Activated CD4-positive, CD25-positive, alpha-beta regulatory T cell treated with anti-CD3 and anti-CD28 coated beads, Interleukin-2, amount 50 U/mL, for 72 hours (primary cell): ENCODE measurements around the gene APOBEC3F.
"Not testable (repeated sequence)": the region's sequence is repeated elsewhere in the genome, so short reads cannot be mapped to it uniquely, and the experiment has no call there.

Experiments
- DNase-seq: peaks from one replicate; pipeline ENCODE4 v3.0.0; 2021

The APOBEC3F gene

DNA sequence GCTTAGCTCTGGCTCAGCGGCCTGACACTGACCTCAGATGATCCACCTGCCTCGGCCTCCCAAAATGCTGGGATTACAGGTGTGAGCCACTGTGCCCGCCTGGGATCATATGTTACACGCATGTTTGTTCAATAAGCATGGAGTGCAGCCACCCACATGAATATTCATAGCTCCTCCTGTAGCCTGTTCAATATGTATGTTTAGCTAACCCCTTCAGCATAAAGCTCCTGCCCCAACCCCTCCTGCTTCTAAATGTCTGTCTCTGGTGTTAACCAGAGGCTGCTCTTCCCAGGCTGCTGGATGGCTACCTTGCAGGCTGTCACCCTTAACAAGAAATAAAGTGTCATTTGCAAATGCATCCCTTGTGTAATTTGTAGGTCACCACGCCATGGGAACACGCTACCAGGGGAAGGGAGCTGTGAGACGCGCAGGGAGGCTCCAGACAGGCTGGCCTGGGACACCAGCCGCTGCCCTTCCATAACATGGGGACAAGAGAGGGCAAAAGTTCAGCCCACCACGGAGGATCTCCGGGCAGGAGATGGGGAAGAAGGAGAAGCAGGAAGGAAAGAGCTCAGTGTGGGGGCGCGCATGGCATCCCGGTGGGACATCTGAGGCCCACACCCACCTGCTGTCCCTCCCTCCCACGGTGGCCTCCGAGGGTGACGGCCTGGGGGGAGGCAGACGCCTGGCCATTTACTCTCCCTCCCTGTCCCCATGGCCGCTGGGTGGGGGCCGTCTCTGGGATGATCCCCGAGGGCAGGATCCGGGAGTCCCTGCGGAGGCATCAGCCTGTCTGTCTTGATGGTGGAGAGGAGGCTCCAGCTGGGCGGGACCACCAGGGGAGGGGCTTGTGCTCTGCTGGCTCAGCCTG is 35.7 kb downstream of the APOBEC3F start:
- not testable (repeated sequence) for DNase-seq

DNA sequence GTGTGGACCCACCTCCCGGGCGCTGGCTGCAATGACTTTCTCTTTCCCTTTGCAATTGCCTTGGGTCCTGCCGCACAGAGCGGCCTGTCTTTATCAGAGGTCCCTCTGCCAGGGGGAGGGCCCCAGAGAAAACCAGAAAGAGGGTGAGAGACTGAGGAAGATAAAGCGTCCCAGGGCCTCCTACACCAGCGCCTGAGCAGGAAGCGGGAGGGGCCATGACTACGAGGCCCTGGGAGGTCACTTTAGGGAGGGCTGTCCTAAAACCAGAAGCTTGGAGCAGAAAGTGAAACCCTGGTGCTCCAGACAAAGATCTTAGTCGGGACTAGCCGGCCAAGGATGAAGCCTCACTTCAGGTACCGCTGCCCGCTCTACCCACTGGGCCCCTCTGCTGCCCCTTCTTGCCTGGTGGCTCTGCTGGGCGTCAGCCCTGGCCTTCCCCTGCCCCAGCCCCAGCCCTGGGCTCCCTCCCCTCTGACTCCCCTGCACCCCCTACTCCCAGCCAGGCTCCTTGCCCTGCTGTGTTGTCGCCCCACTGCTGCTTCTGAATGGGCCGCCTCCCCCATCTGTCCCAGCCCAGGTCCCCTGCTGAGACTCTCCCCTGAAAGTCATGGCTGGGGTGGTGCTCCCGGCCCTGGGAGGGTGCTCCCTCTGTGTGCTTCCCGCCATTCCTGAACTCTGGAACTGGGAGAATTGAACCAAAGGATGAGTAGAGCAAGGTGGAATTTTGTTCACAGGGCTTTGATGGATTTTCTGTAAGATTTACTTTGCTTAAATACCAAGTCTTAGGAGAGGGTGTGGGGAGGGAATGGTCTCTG is 36.6 kb downstream of the APOBEC3F start, which contains the start of gene APOBEC3G:
Gene APOBEC3G, plus strand, starts transcription at position 250 of the 815 bp plus-strand sequence. Its CDS starts 87 bp downstream, at position 337.
- DNase-seq: peak; percentile 55

DNA sequence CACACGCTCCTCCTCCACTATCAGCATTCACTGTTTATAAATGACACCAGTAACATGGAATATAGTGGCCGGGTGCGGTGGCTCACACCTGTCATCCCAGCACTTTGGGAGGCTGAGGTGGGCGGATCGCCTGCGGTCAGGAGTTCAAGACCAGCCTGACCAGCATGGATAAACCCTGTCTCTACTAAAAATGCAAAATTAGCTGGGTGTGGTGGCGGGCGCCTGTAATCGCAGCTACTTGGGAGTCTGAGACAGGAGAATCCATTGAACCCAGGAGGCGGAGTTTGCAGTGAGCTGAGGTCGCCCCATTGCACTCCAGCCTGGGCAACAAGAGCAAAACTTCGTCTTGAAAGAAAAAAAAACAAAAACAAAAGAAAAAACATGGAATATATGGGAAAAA is 37.2 kb downstream of the APOBEC3F start:
- DNase-seq: not testable (repeated sequence)

DNA sequence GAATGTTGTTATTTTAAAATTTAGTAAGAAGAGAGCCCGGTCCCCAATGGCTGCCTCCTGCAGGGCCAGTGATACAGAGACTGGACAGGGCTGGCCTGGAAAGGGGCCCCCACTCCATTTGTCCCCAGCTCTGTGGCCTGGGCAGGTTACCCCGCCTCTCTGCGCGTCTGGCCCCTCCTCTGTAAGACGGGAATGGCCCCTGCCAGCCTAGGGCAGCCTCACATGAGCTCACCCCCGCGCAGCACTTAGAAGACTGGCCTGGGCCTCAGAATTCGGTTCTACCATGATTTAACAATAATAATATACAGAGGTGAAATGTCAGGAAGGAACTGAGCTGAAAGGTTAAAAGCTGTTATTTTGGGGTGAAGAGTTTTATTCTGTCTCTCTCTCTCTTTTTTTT is 37.7 kb downstream of the APOBEC3F start:
- no peak for DNase-seq

DNA sequence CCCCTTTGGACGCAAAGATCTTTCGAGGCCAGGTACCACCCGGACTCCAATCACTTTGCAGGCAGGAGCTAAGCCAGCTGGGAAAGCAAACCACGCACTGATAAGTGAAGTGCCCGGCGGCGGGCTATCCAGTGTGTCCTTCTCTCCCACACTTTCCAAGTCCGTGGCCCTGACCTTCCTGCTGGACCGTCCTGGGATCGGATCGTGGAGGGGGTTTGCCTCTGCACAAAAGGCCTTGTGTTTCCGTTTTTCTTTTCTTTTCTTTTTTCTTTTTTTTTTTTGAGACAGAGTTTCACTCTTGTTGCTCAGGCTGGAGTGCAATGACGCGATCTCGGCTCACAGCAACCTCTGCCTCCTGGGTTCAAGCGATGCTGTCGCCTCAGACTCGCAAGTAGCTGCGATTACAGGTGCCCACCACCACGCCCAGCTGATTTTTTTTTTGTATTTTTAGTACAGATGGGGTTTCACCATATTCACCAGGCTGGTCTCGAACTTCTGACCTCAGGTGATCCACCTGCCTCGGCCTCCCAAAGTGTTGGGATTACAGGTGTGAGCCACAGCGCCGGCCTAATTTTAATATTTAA is 38.5 kb downstream of the APOBEC3F start:
- not testable (repeated sequence) for DNase-seq

DNA sequence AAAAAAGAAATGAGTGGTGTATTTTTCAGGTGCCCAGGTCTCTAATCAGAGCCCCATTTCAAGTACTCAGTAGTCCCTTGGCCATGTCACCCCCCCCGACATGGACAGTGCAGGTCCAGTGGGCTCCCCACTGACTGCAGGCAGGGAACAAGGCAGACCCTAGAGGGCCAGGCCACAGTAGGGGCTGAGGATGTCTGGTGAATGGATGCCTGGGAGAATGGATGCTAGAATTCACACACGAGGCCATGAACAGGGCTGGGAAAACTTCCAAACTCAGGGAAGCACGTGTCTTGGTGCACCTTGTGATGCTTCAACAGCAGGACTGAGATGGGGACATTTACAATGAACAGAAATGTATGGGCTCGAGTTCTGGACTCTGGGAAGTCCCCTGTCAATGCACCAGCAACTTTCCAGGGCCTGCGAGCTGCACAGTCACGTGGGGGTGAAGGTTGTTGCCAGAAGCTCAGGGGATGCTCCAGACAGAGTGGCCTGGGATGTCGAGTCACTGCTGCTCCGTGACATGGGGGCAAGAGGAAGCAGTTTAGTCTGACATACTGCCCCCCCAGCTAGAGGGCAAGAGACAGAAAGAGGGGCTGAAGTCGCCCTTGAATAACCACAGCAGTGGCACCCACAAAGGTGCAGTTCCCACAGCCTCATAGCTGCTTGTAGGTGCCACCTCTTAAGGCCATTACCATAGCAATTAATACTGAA is 39.5 kb downstream of the APOBEC3F start:
- no peak for DNase-seq

DNA sequence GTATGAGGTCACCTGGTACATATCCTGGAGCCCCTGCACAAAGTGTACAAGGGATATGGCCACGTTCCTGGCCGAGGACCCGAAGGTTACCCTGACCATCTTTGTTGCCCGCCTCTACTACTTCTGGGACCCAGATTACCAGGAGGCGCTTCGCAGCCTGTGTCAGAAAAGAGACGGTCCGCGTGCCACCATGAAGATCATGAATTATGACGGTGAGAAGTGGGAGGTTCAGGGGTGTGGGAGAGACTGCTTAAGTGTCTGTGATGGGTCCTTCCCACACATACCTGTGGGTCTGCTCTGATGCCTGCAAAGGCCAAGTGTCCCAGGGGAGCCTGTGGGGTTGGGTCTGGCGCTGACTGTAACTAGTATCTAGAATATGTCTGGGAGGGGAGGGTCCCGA is 40.4 kb downstream of the APOBEC3F start:
- DNase-seq: no peak

DNA sequence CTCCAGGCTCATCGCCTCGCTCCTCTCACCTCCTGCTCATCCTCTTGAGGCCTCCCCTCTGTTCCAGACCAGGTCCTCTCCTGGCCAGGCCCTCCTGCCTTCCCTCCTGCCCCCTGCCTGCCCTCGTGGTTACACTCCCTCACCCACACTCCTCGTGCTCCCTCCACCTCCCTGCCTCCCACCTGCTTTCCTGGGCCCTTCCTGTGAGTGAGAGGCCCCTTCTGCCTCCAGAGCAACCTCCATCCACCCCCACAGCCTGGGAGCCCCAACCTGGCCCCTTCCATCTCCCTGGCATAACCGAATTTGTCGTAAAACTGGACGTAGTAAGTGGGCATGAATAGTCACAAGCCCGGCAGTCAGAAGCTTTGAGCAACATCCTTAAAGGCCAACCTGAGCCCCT is 40.9 kb downstream of the APOBEC3F start:
- no peak for DNase-seq

DNA sequence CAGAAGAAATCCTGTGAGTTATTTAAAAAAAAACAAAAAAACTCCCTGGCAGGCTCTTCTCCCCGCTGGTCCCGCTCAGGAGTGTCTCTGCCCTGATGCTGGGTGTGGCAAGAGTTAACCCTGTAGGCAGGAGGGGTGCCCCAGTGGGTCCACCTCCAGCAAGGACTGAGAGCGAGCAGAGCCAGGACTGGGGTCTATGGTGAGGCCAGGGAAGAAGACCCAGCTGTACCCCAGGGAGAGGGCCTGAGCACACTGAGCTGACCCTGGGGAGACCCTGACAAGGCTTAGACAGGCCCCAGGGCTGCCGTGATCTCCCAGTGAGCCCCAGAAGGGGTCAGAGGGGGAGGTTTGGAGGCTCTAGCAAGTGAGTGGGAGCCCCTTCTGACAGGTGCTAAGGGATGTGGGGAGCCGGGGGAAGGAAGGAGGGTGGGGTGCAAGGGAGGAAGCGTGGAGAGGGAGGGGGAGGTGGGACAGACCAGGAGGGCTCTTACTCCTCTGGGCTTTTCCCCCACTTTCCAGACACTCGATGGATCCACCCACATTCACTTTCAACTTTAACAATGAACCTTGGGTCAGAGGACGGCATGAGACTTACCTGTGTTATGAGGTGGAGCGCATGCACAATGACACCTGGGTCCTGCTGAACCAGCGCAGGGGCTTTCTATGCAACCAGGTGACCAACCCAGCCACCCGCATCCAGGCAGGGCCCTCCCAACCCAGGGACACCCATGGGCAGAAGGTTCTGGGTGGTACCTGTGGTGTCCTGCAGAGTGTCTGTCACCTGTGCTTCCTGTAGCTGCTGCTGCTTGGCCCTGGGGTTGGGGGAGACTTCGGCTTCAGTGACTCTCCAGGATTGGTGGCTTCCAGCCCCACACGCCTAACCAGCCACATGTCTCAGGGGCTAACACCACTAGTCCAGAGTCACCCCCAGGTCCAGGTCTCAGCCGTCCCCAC is 42.8 kb downstream of the APOBEC3F start:
- DNase-seq: no peak

DNA sequence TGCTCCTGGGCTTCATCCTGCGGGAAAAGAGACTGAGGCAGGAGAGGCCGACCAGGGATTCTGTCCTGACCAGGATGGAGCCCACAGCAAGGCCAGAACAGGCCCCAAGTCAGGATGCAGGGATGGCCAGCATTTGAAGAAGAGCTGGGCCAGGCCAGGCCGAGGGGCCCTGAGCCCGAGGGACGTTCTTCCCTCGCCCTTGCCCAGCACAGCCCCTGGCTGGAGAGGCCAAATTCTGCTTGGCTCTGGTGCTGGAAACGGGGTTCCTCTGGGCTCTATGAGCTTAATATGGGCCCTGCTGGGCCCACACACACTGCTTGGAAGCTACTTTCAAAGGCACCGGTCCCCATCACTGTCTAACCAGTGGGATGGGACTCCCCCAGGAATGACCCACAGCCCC is 44.0 kb downstream of the APOBEC3F start:
- DNase-seq: no peak

DNA sequence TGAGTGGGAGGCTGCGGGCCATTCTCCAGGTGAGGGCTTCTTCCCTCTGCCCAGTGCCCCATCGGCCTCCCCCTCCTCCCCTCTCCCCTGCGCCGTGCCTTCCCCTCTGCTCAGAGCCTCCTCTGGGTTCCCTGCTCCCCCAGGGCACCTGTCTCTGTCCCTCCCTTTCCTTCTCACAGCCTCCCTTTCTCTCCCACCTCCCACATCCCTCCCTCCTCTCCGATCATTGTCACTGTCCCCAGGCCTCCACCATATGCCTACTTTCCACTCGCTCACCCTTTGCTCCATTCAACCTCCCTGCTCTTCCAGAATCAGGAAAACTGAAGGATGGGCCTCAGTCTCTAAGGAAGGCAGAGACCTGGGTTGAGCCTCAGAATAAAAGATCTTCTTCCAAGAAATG is 46.4 kb downstream of the APOBEC3F start:
- DNase-seq: no peak

DNA sequence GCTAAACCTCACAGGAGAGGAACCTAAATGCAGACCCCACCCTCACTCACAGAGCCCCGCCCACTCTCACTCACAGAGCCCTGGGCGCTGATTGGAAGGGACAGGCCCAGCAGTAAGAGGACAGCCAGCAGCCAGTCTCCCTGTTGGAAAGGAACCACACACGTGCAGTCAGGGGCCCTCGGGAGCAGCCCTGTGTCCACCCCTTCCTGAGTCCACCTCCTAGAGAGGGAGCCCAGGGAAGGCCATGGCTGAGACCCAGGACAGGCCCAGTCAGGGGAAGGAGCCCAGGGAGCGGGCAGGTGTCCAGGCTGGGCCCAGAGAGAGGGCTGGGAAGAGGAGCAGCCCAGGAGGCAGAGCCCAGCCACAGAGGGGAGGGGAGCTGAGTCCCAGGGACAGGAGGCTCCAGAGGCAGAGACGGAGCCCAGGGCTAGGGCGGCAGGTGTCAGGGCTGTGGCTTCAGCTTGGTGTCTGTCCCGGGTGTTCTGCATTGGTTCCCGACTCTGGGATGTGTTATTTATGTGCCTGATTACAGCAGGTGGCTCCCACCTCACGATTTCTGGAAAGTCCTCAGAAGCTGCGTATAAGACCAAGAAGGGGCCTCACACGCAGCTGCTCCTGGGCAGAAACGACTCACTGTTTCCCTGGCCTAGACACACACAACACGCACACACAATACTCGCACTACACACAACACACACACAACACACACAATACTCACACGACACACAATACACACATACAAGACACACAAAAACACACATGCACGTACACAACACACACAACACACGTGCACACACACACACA is 47.4 kb downstream of the APOBEC3F start:
- DNase-seq: no peak

DNA sequence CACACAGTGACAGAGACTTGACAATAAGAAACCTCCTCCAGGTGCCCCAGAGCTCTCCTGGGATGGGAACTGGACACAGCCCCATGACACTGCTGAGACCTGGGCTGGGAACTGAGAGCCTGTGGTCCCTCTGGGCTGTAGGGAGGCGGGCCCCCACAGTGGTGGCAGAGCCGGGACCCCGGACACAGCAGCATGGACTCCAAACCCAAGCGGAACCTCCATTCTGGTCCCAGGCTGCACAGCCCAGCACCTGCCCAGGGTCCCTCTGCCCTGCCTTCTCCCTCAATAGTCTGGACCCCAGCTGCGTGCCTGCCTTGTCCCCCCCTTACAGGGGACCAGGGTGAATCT is 48.0 kb downstream of the APOBEC3F start:
- no peak for DNase-seq

DNA sequence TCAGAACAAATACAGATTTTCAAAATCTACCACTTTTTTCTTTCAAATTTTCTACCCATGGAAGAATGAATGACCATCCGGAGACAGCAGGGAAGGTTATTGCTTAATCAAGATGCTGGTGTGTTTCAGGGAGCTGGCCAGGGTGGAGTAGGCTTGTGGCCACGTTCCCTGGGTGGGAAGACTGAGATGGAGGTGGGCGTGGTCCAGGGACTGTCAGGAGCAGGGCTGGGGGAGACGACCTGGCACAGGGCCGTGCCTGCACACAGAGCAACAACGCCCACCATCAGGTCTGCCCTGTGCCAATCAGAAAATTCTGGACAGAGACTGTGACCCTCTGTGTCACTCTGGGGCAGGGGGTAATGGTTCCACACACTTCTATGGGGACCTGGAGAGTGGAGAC is 49.3 kb downstream of the APOBEC3F start:
- DNase-seq: no peak

DNA sequence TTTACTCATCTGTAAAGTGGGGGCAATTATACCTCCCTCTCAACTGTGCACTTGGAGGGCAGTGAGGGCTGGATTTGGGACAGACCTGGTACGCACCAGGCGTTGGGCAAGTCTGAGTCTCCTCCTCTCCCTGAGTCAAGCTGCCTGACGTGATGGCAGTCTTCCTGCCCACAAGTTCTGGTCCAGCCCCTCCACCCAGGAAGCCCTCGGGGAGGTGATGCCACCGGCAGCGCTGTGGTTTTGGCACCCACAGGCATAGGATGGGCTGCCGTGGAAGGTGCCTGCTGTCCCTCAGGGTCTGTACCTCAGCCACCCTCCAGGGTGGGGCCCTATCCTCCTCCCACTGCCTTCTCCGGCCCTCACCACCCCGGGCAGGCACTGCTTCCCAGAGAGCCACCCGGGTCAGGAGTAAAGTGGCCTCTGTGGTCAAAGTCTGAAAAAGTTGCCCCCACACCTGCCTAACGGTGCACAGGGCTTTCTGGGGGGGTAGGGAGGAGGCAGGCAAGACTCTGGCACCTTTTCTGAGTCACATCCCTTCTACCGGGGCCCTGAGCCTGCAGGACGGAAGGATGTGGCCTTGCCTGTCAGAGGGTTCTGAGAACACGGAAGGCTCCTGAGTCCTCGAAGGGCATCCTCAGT is 49.9 kb downstream of the APOBEC3F start:
- DNase-seq: peak; percentile 78

DNA sequence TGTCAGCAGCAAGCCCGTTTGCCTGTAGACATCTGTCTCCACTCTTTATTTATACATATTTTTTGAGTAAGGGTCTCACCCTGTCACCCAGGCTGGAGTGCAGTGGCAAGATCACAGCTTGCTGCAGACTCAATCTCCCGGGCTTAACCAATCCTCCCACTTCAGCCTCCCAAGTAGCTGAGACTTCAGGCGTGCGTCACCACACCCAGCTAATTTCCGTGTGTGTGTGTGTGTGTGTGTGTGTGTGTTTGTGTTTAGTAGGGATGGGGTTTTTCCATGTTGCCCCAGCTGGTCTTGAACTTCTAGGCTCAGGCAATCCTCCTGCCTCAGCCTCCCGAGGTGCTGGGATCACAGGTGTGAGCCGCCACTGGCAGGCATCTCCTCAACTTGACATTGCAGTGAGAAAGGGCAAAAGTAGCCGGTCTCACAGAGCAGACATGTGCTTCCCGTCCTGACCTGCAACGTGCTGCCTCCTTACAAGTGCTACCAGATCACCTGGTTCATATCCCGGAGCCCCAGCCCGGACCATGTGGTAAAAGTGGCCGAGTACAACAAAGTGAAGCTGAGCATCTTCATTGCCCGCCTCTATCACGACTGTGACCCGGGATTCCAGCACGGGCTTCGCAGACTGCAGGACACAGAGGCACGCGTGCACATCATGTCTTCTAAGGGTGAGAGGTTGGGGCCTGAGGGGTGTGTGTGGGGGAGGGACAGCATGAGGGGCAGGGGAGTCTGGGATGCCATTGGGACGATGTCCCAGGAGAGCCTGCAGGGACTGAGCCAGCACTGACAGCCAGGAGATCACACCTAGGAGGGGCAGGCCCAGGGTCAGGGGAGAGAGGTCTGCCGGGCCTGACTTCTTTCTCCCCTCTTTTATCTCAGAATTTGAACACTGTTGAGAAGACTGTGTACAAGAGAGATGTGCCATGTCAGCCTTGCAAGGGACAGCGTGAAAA is 50.7 kb downstream of the APOBEC3F start:
- no peak for DNase-seq

DNA sequence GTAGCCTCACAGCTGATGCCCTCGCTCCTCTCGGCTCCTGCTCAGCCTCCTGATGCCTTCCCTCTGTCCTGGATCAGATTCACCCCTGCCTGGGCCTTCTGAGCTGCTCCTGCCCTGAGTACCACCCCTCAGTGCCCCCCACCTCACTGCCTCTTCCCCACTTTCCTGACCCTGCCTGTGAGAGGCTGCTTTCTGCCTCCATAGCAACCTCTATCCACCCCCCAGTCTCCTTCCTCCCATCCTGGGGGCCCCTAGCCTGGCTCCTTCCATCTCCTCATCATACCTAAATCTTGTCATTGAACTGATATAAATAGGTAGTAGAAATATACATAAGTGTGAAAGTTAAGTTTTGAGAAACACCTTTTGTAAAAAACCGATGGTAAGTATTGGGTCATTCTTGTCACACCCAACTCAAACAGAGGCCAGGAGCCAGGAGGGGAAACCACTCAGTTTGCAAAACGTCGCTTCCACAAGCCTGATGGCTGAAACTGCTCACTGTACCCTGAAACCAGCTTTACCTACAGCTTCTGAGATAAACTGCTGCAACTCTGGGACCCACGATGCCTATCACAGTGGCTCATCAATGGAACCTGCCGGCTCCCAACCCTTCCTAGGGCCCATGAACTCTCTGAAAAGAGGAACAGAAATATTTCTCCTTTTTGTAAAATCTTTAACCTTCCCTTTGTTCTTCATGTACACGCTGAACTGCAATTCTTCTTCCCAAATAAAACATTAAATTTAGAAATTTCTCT is 51.6 kb downstream of the APOBEC3F start:
- no peak for DNase-seq

DNA sequence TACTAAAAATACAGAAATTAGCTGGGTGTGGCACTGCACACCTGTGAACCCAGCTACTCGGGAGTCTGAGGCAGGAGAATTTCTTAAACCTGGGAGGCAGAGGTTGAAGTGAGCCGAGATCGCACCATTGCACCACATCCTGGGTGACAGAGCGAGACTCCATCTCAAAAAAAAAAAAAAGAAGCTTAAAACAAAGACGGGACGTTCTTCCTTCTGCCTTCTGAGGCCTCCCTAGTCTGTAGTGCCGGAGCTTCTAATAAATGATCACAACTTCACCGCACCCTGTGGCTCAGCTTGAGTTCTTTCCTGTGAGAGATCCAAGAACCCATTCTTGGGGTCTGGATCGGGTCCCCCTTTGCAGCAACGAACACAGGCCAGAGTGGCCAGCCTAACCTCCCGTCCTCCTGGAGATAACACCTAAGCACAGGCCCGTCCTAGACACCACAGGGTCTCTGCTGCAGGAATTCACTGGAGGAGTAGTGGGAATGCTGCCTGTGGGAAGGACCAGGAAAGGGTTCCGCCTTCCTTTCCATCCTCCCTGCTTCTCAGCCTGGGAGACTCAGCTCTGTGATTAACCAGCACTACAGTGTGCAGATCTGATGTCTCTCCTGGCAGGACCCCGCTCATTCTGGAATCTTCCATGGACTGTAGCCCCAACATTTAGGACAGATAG is 54.2 kb downstream of the APOBEC3F start:
- no peak for DNase-seq
